SK-N-SH (cell line): ENCODE data around the gene PDGFRA. TPM values are rescaled to one million over a fixed set of nuclear protein-coding genes. Genes with fewer than 3 reads are reported as not detected.

Source experiments
- CTCF ChIA-PET: fragments of 300-600, 350-600 bp; formaldehyde crosslinking; extraction: SDS; loops from one replicate; lab custom pipeline; 2021; lab: Yijun Ruan, JAX
- POLR2A ChIA-PET: fragments of 350-600 bp; sonication (Branson Sonifier 250); formaldehyde crosslinking; extraction: SDS; loops from one replicate; lab custom pipeline; 2020; ENCODE audit warnings: antibody characterized with exemption, inconsistent platforms; lab: Yijun Ruan, JAX
- DNase-seq: peaks from one replicate; pipeline ENCODE4 v3.0.0; 2012
- H2AFZ ChIP-seq: fragments of 200-600 bp; sonication (generic); 2 replicates; pipeline ENCODE4 v1.8.1; 2016; ENCODE audit warnings: antibody characterized with exemption, mild to moderate bottlenecking, low read depth
- H3F3A ChIP-seq: fragments of 200-600 bp; sonication (generic); replicated peaks from 2 replicates; pipeline ENCODE3; 2016; ENCODE audit warnings: antibody characterized with exemption, mild to moderate bottlenecking; ENCODE audit not compliant: insufficient read depth
- H3K27ac ChIP-seq, 2 experiments: fragments of 200-500 bp in 1 of 2; fragments of 200-600 bp in 1 of 2; sonication (Bioruptor generic) in 1 of 2; sonication (generic), shearing (Covaris generic) in 1 of 2; 2 replicates each; pipeline versions ENCODE4 v1.5.1 to v1.6.1; 2014 to 2016; ENCODE audit warnings: low read depth in 2 of 2, inconsistent platforms in 1 of 2, low read length in 1 of 2, mild to moderate bottlenecking in 1 of 2, mixed read lengths in 1 of 2
- H3K27me3 ChIP-seq: fragments of 200-600 bp; sonication (generic), shearing (Covaris generic); 2 replicates; pipeline ENCODE4 v1.6.1; 2016; ENCODE audit warnings: mixed run types; ENCODE audit not compliant: insufficient read depth
- H3K36me3 ChIP-seq, 2 experiments: fragments of 200-500 bp in 1 of 2; fragments of 200-600 bp in 1 of 2; sonication (Bioruptor generic) in 1 of 2; sonication (generic) in 1 of 2; replicated peaks in 1 of 2; 2 replicates each; pipeline versions ENCODE3 to v1.5.1; 2014 to 2016; ENCODE audit warnings: low read length in 1 of 2, mild to moderate bottlenecking in 1 of 2; ENCODE audit not compliant: insufficient read depth in 2 of 2, control insufficient read depth in 1 of 2
- H3K4me1 ChIP-seq, 2 experiments: fragments of 200-500 bp in 1 of 2; fragments of 200-600 bp in 1 of 2; sonication (Bioruptor generic) in 1 of 2; sonication (generic), shearing (Covaris generic) in 1 of 2; 2 replicates each; pipeline versions ENCODE4 v1.5.1 to v1.6.1; 2014 to 2016; ENCODE audit warnings: low read depth in 1 of 2, low read length in 1 of 2, mixed run types in 1 of 2; ENCODE audit not compliant: insufficient read depth in 2 of 2, control insufficient read depth in 1 of 2
- H3K4me2 ChIP-seq: fragments of 200-600 bp; sonication (generic), shearing (Covaris generic); 2 replicates; pipeline ENCODE4 v1.6.1; 2017; ENCODE audit warnings: mixed run types
- H3K4me3 ChIP-seq, 2 experiments: fragments of 200-500 bp in 1 of 2; fragments of 200-600 bp in 1 of 2; sonication (Bioruptor generic) in 1 of 2; sonication (generic), shearing (Covaris generic) in 1 of 2; 2 replicates each; pipeline versions ENCODE4 v1.5.1 to v1.8.1; 2014 to 2016; ENCODE audit warnings: low read depth in 2 of 2, inconsistent platforms in 1 of 2, low read length in 1 of 2, mild to moderate bottlenecking in 1 of 2, mixed read lengths in 1 of 2, moderate library complexity in 1 of 2
- H3K79me2 ChIP-seq: fragments of 200-600 bp; sonication (generic); 2 replicates; pipeline ENCODE4 v1.8.1; 2017; ENCODE audit warnings: mild to moderate bottlenecking; ENCODE audit not compliant: insufficient read depth
- H3K9ac ChIP-seq: fragments of 200-600 bp; sonication (generic); 2 replicates; pipeline ENCODE4 v1.6.1; 2017; ENCODE audit warnings: mixed run types
- H3K9me2 ChIP-seq: fragments of 200-600 bp; sonication (generic); 2 replicates; pipeline ENCODE4 v1.6.1; 2017; ENCODE audit warnings: mixed run types
- H3K9me3 ChIP-seq: fragments of 200-600 bp; sonication (generic); 2 replicates; pipeline ENCODE4 v1.6.1; 2017; ENCODE audit warnings: mixed run types, mild to moderate bottlenecking, moderate library complexity
- H4K20me1 ChIP-seq: fragments of 200-600 bp; sonication (generic); 2 replicates; pipeline ENCODE4 v1.6.1; 2017; ENCODE audit warnings: mild to moderate bottlenecking, mixed run types; ENCODE audit not compliant: insufficient read depth
- CHD2 ChIP-seq: fragments of 150-350 bp; IDR thresholded peaks from 2 replicates; pipeline ENCODE4 v1.6.1; 2018; ENCODE audit warnings: low read length; ENCODE audit not compliant: partially characterized antibody
- ELF1 ChIP-seq: IDR thresholded peaks from 2 replicates; pipeline ENCODE4 v1.4.0; 2012
- EP300 ChIP-seq, 2 experiments: IDR thresholded peaks; 2 replicates each; pipeline versions ENCODE4 v1.4.0 to v1.6.1; 2012; ENCODE audit warnings: borderline replicate concordance in 1 of 2, low read depth in 1 of 2, low read length in 1 of 2
- EZH2phosphoT487 ChIP-seq: fragments of 200-600 bp; sonication (generic); IDR thresholded peaks from 2 replicates; pipeline ENCODE4 v1.6.1; 2017; ENCODE audit warnings: low read depth, mixed run types, mild to moderate bottlenecking, antibody characterized with exemption, moderate library complexity, borderline replicate concordance
- FOSL2 ChIP-seq: IDR thresholded peaks from 2 replicates; pipeline ENCODE4 v1.4.0; 2012; ENCODE audit warnings: low read depth, mild to moderate bottlenecking, moderate library complexity, borderline replicate concordance
- FOXJ3 ChIP-seq: sonication (generic); formaldehyde crosslinking; IDR thresholded peaks from 2 replicates; pipeline ENCODE4 v1.5.1; 2020; ENCODE audit warnings: mild to moderate bottlenecking, missing genetic modification reagents
- GATA2 ChIP-seq: sonication (generic); formaldehyde crosslinking; IDR thresholded peaks from 2 replicates; pipeline ENCODE4 v1.5.0; 2020; ENCODE audit warnings: mild to moderate bottlenecking, missing genetic modification reagents
- IRF3 ChIP-seq: fragments of 150-350 bp; IDR thresholded peaks from 2 replicates; pipeline ENCODE4 v1.6.1; 2016; ENCODE audit warnings: mild to moderate bottlenecking, low read depth, low read length
- MAX ChIP-seq: IDR thresholded peaks from 2 replicates; pipeline ENCODE4 v1.4.0; 2012; ENCODE audit warnings: low read depth
- MEF2A ChIP-seq: IDR thresholded peaks from 2 replicates; pipeline ENCODE4 v1.4.0; 2012; ENCODE audit warnings: low read depth, borderline replicate concordance
- RAD21 ChIP-seq: IDR thresholded peaks from 2 replicates; pipeline ENCODE4 v1.6.1; 2012; ENCODE audit warnings: mild to moderate bottlenecking, low read length
- RFX5 ChIP-seq: IDR thresholded peaks from 2 replicates; pipeline ENCODE4 v1.6.1; 2012; ENCODE audit warnings: mild to moderate bottlenecking, improper control_type of control experiment, low read length
- SIN3A ChIP-seq: IDR thresholded peaks from 2 replicates; pipeline ENCODE4 v1.6.1; 2012; ENCODE audit warnings: low read depth, mild to moderate bottlenecking, low read length, moderate library complexity, borderline replicate concordance
- TAF1 ChIP-seq: IDR thresholded peaks from 2 replicates; pipeline ENCODE4 v1.6.1; 2012; ENCODE audit warnings: low read depth, mild to moderate bottlenecking, low read length, moderate library complexity, borderline replicate concordance
- TCF12 ChIP-seq: IDR thresholded peaks from 2 replicates; pipeline ENCODE4 v1.4.0; 2012
- WGBS: methylation state at CpG from one replicate; pipeline ENCODE4 v1.1.6; 2017; ENCODE audit warnings: low lambda C conversion rate; 5-methylcytosine and 5-hydroxymethylcytosine counted together
- polyA plus RNA-seq, 3 experiments: library from polyadenylated mRNA; depleted of rRNA; stranded (reverse); fragments of >200 nt; gene quantifications; 2 replicates each; pipeline ENCODE4 v1.2.3, GENCODE V29; 2012

Gene PDGFRA
- polyA plus RNA-seq, 1 of the 3 experiments (the other 2 are of a cell fraction): 25.3 TPM

- Histone ChIP-seq H3K9me3 (no peaks in the 10 kb centered on the region), H3F3A (no peaks in the 10 kb centered on the region), H3K4me3 (no peak overlapping the region), H3K36me3 (no peaks in the 10 kb centered on the region), H3K4me1 (no peaks in the 10 kb centered on the region), H3K9ac (no peak overlapping the region), H4K20me1 (no peaks in the 10 kb centered on the region), H3K79me2 (no peaks in the 10 kb centered on the region), H3K4me2 (no peak overlapping the region), H3K27ac (no peak overlapping the region), H3K9me2 (no peaks in the 10 kb centered on the region), H2AFZ (no peak overlapping the region), H3K27me3 (no peaks in the 10 kb centered on the region)
- no peak for TF ChIP-seq EZH2phosphoT487
- TF ChIP-seq FOXJ3: no peak
- TF ChIP-seq SIN3A: no peak
- TF ChIP-seq CHD2: no peak
- no peak for TF ChIP-seq TAF1
- TF ChIP-seq RFX5: no peak
- TF ChIP-seq ELF1: no peak
- no peak for TF ChIP-seq GATA2 (CRISPR knock-in tag)
- no peak for TF ChIP-seq IRF3
- TF ChIP-seq MEF2A: no peak
- no peak for TF ChIP-seq FOSL2
- TF ChIP-seq EP300 (IDR thresholded peaks at IDR 0.05; ENCODE audit: borderline replicate concordance in 1 of 2, low read depth in 1 of 2, low read length in 1 of 2): no peak
- DNase-seq: no peak
- 89% methylated on average over 2 of the region's 2 CpGs for WGBS
- POLR2A ChIA-PET: no interaction called here
- CTCF ChIA-PET: interaction anchor here (0.7 to 2.5 kb wide), 4 partner anchors 9 to 1367 kb away, joined by 3 to 13 read pairs (median 8); no protein-coding TSS in a partner anchor
Observed at GRCh38 chr4:54209617-54210016, 19.5 kb upstream of the PDGFRA start.

GRCh38 chr4:54213001-54213400 lies 16.1 kb upstream of the PDGFRA start:
- Histone ChIP-seq H3K4me1 (peaks cover 0 to 5% of the 10 kb centered on the region in 2 experiments; a peak in 2 of 4 replicates), H3K36me3 (no peaks in the 10 kb centered on the region), H2AFZ (no peak overlapping the region), H4K20me1 (no peaks in the 10 kb centered on the region), H3K4me2 (no peak overlapping the region), H3F3A (no peaks in the 10 kb centered on the region)
- no peak for TF ChIP-seq FOSL2
- TF ChIP-seq TCF12: no peak
- TF ChIP-seq RAD21: no peak
- no peak for TF ChIP-seq RFX5
- TF ChIP-seq MAX: no peak
- TF ChIP-seq, all 33 proteins: peak for 0
- POLR2A ChIA-PET: no interaction called here
- no peaks in the 10 kb centered on the region for H3K27me3 ChIP-seq
- no peak overlapping the region for H3K27ac ChIP-seq
- H3K9me3 ChIP-seq: no peaks in the 10 kb centered on the region
- no peak overlapping the region for H3K9ac ChIP-seq
- H3K4me3 ChIP-seq: no peak overlapping the region
- WGBS: 83% methylated on average over 3 of the region's 3 CpGs
- DNase-seq: no peak
- no peaks in the 10 kb centered on the region for H3K79me2 ChIP-seq
- H3K9me2 ChIP-seq: no peaks in the 10 kb centered on the region
- CTCF ChIA-PET: interaction anchor here (1.0 to 1.2 kb wide), 4 partner anchors 21 to 304 kb away, joined by 3 to 10 read pairs (median 3); no protein-coding TSS in a partner anchor
